C1 segment of cervical spinal cord (tissue), 14 donors: ENCODE results near the gene MAZ.
"Not testable (repeated sequence)": the region's sequence is repeated elsewhere in the genome, so short reads cannot be mapped to it uniquely, and the experiment has no call there.

Experiments used
- DNase-seq, 14 donors: peaks; one replicate each; lab custom pipeline; 2025; lab: John Stamatoyannopoulos, UW

The MAZ gene

DNA sequence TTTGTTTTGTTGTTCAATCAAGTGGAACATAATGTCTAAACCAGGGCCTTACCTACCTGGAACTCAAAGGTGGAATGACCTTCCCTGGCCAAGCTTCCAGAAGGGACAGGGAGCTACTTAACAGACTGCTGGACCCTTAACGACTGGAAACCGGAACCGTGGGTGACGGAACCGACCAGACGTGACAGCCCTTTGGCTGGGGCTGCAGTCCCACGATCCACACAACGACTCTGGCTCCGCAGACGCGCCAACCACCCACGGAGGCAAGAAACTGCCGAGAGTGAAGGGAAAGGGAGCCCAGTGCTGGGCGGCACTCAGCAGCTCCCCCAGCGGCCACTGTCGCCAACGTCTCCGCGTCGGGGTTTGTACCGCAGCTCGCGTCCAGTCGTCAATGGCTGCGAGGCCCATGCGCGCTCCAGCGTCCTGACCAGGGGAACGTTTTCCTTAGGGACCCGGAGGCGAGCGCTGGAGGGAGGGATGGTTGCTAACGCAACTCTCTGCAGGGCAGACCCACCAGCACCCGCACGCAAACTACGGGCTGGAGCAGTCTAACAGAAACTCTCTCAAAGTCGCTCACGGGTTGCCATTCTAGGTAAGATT, 21.3 kb upstream of the MAZ start:
- DNase-seq = peak in 12 of 14 donors; percentile 7 to 58 (median 15)

DNA sequence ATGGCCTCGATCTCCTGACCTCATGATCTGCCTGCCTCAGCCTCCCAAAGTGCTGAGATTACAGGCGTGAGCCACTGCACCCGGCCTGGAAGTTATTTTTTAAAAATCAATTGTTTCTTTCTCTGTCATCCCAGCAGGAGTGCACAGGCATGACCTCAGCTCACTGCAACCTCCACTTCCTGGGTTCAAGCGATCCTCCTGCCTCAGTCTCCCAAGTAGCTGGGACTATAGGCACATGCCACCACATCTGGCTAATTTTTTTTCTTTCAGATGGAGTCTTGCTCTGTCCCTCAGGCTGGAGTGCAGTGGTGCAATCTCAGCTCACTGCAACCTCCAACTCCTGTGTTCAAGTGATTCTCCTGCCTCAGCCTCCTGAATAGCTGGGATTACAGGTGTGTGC, 19.2 kb upstream of the MAZ start:
- not testable (repeated sequence) for DNase-seq

DNA sequence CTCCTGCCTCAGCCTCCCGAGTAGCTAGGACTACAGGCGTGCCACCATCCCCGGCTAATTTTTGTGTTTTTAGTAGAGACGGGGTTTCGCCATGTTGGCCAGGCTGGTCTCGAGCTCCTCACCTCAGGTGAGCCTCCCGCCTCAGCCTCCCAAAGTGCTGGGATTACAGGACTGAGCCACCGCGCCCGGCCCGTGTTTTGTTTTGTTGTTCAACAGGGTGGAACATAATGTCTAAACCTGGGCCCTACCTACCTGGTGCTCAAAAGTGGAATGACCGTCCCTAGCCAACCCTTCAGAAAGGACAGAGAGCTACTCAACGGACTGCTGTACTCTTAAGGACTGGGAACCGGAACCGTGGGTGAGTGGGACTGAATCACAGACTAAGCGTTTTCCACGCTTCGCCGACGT, 16.6 kb upstream of the MAZ start:
- DNase-seq = no peak

DNA sequence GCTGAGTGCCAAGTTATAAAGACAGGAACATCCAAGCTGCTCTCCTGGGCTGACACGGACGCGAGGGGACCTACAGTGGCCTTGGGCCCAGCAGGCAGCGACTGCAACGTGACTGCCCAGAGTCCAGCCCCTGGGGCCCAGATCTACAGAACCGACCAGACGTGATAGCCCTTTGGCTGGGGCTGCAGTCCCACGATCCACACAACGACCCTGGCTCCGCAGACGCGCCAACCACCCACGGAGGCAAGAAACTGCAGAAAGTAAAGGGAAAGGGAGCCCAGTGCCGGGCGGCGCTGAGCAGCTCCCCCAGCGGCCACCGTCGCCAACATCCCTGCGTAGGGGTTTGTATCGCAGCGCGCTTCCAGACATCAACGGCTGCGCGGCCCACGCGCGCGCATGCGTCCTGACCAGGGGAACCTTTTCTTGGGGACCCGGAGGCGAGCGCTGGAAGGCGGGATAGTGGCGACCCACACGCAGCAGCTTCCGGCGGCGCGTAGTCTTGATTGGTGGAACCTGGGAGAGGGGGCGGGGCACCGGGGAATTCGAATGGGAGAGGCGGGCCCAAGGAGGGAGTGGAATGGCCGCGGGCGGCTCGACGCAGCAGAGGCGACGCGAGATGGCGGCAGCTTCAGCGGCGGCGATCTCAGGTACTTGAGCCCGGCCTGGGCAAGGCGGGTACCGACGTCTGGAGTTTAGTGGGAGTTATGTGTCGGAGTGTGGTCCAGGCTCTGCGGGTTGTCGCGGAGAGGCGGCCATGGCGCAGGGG, 16.0 kb upstream of the MAZ start, which contains the start of gene KIF22:
Gene KIF22, plus strand, starts transcription at position 569 of the 766 bp plus-strand sequence. Its CDS starts 9 bp downstream, at position 578.
- peak; percentile 92 to 100 (median 97) for DNase-seq

DNA sequence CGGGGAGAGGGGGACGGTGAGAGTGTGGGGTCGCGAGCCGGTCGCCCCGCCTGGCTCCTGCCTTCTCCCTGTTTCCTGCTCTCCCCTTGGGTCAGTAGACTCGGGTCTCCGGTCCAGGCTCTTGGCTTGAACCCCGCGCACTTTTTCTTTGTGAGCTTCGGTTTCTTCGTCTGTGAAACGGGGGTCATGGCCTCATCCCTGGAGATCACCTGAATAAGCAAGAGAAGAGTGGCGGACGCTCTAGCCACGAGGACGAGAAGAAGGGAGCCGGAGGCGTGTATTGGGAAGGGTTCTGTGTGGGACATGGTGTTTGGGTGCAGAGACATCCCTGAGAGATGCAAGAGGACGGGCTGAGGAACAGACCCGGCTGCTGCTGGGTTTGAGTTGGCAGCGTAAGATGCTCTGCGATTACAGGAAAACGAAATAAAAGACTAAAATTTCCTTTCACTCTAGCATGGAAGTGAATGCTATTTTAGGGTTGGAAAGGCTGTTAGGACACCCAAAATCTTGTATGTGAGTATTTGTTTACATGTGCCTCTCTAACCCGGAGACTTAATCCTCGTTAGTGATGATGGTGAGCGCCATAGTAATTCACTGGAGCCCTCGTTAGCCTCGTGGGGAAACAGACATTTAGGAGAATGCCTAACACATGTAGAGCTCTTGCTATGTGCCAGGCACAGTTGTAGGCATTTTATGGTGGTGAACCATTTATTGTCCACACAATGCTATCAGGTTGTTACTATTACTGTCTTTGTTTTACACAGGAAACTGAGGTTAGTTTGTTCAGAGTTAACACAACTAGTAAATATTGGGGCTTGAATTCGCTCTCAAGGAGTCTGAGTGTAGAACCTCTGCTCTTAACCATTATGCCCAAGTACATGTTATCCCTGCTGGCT, 15.1 kb upstream of the MAZ start:
- no peak for DNase-seq

DNA sequence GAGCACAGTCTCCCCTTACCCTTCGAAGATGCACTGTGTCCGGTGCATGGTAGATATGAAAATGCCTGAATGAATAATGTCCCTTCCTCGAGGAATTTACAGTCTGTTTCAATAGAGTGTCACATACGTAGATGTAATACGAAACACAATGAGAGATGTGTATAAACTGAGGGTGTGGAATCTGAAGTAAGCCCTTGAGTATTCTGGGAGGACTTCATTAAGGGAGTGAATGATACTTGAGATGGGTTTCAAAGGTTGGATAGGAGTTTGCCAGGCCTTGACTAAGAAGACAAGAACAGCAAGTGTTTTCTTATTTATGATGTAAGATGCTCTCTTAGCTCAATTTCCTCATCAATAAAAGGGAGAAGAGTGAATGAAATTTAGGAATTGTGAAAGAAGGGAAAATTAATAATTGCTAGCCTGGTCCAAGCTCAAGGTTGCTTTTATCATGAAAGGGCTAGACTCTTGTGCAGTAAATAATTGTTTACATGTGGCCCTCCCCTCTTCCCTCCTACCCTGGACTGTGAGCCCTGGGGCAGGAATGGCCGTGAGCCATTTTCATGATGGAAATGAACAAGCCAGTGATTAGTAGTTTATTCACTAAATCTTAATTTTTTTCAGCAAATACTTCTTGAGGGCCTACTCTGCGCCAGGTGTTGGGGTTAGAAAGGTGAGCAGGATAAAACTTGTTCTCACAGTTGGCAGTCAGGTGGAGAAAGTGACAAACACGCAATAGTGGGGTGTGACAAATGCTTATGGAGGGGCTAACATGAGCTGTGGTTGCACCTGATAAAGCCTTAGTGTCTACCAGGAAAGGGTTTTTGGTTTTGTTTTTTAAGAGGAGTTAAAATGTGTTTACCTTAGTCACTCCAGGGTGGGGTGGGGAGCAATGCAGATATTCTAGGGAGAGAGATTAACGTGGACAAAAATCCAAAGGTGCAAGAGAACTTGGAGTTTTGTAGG, 14.2 kb upstream of the MAZ start:
- no peak for DNase-seq

DNA sequence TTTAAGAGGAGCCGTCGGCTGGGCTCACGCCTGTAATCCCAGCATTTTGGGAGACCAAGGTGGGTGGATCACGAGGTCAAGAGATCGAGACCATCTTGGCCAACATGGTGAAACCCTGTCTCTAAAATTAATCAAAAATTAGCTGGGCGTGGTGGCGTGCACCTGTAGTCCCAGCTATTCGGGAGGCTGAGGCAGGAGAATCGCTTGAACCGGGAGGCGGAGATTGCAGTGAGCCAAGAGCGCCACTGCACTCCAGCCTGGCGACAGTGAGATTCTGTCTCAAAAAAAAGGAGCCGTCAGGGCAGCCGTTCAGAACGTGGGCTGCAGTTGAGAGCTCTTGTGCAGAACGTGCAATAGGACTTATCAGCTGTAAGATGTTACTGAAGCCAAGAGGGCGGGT, 13.2 kb upstream of the MAZ start:
- not testable (repeated sequence) for DNase-seq

DNA sequence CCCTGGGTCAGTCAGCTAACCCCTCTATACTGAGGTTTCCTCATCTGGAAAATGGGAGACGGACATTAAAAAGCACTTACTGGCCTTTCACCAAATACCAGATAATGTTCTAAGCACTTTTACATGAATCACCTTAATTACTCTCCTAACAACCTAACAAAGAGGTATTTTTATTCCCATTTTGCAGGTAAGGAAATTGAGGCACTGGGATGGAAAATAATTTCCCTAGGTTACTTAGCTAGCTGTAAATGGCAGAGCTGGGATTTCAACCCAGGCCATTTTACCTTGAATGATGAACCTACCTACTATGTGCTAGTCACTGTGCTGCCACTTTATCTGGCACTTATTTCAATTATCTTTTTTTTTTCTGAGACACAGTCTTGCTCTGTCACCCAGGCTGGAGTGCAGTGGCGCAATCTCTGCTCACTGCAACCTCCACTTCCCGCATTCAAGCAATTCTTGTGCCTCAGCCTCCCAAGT, 12.1 kb upstream of the MAZ start:
- no peak for DNase-seq

DNA sequence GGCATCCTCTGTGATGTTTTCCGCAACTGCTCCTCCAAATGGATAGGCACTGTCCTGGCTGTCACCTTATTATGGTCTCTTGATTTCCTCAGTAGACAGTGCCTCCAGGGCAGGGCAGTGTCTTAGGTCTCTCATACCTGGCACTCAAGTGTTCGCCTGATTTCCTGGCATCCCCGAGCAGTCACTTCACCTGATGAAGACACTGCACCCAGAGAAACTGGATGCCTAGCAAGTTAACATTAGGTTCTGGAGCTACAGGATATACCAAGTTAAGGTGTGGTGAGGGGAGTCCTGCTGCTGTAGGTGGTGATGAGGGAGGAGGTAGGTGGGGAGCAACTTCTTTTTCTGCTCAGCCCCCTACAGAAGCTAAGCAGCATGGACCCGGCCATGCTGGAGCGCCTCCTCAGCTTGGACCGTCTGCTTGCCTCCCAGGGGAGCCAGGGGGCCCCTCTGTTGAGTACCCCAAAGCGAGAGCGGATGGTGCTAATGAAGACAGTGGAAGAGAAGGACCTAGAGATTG, 3.9 kb upstream of the MAZ start:
- no peak for DNase-seq

DNA sequence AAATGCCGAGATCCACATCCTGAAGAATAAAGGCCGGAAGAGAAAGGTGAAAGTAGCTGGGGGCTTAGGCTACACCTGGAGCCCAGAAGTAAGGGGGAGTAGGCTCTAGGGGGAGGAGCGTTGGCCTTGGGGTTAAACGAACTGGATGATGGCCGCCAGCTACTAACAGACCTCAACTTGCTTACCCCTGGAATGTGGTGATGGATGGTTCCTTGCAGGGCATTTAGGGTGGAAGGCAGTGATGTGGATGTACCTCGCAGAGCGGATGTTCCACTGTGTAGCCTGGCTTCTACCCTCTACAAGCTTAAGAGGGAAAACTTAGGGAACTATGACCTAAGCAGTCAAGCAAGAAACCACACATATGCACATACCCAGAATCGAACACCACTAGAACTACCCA, 2.3 kb upstream of the MAZ start:
- DNase-seq = no peak

DNA sequence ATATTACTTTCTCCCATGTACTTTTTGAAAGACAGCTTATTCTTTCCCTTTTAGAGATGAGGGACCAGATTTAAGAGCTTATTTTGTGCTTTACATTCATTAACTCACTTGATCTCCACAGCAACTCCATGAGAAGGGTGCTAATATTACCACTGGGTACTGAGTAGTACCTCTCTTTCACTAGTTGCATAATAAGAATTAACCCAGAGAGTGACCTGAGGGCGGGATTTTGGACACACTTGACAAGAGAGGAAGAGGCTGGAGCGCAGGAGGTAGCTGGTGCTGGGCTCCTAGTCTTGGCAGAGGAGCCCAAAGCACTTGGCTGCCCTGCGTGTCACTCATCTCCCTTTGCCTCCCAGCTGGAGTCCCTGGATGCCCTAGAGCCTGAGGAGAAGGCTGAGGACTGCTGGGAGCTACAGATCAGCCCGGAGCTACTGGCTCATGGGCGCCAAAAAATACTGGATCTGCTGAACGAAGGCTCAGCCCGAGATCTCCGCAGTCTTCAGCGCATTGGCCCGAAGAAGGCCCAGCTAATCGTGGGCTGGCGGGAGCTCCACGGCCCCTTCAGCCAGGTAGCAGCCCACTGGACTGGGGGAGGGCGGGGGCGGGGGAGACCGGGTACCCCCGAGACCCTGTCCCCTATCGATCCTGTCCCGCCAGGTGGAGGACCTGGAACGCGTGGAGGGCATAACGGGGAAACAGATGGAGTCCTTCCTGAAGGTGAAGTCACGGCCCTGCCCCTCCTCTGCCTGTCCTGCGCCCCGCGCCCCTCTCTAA, 1.7 kb upstream of the MAZ start:
- DNase-seq = peak in 4 of 14 donors; percentile 11 to 68 (median 52)

DNA sequence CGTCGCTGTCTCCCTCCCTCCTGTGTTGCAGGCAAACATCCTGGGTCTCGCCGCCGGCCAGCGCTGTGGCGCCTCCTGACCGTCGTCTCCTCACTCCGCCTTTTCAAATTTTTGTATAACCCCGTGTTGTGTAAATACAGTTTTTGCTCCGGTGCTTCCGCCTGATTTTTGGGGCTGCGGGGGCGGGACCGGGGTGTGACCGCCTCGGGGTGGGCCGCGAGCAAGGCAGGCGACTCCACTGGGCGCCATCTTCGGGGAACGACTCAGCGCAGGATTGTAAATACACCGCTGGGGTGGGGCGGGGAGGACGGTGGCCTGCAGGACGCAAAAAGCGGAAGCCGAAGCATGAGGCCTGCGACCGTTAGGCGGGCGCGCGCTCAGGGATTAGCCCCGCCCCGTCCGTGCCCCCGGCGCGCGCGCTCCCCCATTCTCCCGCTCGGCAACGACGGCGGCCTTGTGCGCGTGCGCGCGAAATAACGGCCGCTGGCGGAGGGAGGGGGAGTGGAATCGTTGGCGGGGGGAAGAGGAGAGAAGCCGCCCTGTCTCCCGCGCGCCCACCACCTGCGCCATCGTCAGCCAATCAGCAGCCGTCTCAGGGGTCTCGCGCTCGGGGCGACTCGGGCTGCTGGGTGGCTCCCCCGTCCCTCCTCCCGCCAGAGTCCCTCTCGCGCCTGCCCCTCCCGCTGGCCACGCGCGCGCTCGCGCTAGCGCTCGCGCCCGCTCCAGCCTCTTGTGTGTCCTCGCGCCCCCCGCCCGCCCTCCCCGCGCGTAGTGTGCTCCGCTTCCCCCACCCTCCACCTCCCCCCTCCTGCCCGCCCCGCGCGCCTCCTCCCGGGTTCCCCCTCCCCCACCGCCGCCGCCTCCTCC, 864 bp upstream of the MAZ start:
- DNase-seq = peak; percentile 94 to 99 (median 96)

DNA sequence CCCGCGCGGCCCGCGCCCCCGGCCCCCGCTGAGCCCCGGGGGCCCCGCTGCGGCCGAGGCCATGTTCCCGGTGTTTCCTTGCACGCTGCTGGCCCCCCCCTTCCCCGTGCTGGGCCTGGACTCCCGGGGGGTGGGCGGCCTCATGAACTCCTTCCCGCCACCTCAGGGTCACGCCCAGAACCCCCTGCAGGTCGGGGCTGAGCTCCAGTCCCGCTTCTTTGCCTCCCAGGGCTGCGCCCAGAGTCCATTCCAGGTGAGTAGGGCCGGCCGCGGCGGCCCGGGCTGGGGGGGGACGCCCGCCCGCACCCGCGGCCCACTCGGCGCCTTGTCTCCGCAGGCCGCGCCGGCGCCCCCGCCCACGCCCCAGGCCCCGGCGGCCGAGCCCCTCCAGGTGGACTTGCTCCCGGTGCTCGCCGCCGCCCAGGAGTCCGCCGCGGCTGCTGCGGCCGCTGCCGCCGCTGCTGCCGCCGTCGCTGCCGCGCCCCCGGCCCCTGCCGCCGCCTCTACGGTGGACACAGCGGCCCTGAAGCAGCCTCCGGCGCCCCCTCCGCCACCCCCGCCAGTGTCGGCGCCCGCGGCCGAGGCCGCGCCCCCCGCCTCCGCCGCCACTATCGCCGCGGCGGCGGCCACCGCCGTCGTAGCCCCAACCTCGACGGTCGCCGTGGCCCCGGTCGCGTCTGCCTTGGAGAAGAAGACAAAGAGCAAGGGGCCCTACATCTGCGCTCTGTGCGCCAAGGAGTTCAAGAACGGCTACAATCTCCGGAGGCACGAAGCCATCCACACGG, 504 bp downstream of the MAZ start:
- peak in 5 of 14 donors; percentile 5 to 52 (median 32) for DNase-seq

DNA sequence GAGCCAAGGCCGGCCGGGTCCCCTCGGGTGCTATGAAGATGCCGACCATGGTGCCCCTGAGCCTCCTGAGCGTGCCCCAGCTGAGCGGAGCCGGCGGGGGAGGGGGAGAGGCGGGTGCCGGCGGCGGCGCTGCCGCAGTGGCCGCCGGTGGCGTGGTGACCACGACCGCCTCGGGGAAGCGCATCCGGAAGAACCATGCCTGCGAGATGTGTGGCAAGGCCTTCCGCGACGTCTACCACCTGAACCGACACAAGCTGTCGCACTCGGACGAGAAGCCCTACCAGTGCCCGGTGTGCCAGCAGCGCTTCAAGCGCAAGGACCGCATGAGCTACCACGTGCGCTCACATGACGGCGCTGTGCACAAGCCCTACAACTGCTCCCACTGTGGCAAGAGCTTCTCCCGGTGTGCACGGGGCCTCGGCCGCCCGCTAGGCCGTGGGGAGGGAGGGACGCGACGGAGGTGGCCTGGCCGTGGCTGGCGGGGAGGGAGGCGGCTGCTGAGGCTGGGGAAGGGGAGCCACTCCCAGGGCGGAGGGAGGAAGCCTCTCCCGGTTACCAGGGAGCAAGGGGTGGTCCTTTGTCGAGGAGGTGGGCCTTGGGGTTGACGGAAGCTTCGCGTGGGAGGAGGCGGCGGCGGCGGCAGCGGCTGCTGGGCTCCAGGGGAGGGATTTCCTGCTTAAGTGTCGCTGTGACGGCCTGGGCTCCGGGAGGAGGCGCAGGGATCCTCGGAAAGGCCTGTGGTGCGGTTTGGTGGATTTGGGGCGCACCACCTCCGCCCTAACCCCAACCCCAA, 1.3 kb downstream of the MAZ start:
- peak in 12 of 14 donors; percentile 59 to 89 (median 82) for DNase-seq

DNA sequence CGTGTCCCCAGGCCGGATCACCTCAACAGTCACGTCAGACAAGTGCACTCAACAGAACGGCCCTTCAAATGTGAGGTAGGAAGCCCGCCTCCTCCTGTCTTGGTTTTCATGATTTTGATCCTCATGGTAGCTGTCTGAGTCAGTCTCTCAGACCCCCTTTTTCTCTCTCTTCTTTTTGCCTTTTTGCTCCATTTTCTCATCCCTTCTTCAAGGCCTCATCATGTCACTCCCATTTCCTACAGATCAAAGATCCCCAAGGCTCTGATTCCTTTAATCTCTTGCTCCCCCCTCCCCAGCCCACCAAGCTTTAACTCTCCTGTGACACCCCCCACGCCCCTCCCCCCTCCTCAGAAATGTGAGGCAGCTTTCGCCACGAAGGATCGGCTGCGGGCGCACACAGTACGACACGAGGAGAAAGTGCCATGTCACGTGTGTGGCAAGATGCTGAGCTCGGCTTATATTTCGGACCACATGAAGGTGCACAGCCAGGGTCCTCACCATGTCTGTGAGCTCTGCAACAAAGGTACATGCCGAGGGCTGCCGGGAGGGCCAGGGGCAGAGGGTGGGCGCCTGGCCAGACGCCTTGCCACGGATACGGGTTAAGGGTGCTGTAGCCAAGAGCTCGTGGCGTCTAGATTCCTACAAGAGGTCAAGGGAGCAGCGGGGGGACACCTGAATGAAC, 2.0 kb downstream of the MAZ start:
- no peak for DNase-seq

DNA sequence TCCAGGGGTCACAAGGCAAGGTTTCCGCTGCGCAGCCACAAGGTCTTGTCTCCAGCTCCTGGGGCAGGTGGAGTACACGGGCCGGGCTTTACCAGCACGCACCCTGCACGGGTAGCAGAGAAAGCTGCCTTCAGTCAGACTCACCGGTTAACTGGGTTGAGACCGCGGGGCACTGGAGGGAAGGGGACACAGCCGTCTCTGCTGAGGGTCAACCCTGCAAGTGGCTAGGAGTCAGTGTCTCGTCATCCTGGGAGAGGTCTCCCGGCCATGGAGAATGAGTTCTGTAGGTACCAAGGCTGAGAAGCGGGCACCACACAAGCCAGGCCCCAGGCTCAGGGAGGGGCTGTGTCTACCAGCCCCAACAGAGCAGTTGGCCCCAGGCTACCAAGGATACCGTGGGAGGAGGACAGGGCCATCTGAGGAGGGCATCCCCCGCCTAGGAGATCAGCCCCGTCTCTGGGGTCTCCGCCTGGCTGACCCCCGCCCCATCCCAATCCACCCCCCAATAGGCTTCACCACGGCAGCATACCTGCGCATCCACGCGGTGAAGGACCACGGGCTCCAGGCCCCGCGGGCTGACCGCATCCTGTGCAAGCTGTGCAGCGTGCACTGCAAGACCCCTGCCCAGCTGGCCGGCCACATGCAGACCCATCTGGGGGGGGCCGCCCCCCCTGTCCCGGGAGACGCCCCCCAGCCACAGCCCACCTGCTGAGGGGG, 2.9 kb downstream of the MAZ start:
- no peak for DNase-seq
